GM21367 (cell line): ENCODE results near the gene CAPN3.

ENCODE experiments used
- ATAC-seq: cut with Tn5 transposase; IDR thresholded peaks from one replicate; pipeline ENCODE4 v1.9.1; 2021; ENCODE audit not compliant: unreplicated experiment

CAPN3 gene

DNA sequence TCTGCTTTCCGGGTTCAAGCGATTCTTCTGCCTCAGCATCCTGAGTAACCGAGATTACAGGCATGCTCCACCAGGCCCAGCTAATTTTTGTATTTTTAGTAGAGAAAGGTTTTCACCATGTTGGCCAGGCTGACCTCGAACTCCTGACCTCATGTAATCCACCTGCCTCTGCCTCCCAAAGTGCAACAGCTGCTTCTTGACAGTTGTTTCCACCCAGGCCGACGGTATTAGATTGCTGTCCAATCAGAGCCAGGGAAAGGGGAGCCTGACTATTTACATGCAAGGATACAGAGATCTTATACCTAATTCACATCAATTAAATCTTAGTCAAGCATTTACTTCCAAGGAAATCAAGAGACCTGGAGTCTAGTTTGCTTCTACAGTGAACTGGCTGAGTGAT is 4.0 kb upstream of the CAPN3 start:
- ATAC-seq, result no peak

DNA sequence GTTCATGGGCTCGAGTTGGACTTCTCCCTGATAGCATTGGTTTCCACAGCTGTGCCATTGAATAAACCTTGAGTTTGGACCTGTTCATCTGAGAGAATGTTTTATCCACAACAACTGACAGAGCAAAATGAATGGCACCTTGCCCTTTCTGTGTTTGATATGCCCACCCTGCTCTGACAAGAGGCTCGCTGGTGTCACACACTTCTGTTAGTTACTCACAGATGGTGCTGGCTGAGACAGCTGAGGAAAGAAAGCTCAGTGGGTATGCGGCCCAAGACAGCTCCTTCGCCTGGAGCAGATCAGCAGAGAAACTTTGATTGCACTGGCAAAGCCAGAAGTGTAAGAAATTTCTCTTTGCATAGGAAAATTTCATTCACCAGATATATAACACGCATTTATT is 2.5 kb upstream of the CAPN3 start:
- no peak for ATAC-seq

DNA sequence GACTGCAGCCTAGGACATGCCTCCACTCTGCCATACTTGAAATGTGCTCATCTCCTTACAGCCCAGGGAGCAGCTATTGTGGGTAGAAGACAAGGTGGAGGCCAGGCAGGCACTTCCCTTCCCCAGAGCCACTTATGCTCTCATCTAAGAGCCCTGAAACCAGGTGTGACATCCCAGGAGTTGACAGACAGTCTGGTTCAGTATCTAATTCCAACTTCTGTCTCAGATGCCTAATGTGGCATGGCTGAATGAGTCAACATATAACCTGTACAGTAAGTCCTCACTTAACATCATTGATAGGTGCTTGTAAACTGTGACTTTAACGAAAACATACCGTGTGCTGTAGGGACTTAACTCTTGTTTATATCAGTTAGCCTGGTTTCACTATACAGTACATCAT is 1.2 kb upstream of the CAPN3 start:
- ATAC-seq, result no peak

DNA sequence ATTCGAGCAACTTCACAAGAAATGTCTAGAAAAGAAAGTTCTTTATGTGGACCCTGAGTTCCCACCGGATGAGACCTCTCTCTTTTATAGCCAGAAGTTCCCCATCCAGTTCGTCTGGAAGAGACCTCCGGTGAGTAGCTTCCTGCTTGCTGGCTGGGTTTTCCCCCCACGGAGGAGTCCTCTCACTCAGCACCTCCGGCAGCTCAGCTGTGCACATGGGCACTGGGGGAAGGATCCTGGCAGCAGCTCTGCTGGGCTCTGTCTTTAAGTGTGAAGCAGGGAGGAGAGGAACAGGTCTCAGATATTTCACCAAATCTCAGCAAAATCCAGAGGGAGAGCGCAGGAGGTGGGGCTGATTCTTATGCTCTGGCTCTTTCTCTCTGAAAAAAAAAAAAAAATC is 684 bp downstream of the CAPN3 start:
- no peak for ATAC-seq

DNA sequence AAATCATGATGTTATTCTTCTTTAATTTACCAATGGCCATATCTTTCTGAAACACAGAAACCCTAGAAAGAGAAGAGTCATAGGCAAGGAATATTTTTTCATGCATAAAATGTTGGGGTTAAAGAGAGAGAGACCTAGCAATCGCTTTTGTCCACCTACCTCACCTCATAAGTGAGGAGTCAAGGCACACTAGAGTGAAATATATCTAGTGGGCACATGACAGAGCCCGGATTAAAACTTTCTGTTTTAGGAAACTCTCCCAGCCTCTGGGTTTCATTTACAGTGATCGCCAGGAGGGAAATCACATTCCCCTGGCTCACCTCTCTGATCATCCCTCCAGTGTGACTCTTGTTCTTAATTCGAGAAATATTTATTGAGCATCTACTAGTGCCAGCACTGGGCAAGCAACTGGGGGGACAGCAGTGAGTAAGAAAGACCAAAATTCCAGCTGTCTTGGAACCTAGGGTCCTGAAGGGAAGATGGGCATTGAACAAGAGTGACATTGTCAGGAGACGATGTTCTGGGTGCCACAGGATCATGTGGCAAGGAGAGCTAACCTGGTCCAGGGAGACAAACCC is 1.3 kb downstream of the CAPN3 start:
- ATAC-seq, result no peak

DNA sequence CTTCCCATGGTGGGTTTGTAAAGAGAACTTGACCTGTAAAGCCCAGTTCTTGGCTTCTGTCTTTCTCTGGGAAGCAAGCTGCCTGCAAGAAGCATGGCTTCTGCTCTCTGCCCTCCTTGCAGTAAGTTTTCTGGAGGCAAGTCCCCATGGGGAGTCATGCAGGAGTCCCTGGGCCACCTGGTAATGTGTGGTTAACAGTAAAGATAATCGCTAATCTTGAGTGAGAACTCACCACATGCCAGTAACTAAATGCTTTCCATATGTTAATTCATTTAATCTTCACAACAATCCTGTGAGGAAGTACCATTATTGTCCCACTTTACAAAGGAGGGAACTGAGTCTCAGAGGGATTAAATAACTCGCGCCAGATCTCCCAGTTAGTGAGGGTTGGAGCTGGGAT is 4.2 kb downstream of the CAPN3 start:
- no peak for ATAC-seq

DNA sequence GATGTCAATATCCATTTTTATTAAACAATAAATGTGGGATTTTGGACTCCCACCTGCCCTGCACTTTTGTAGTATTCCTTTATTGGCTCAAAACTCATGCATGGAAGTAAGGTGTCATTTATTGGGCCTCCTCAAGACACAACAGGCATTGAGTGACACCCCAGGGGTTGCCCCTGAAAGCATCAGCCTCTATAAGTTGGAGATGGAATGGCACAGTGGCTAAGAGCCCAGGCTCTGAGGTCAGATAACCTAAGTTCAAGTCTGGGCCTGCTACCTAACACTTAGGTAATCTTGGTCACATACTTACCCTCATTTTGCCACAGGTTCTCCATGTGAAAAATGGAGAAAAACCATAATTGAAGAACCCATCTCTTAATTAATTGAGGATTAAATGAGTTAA is 4.6 kb downstream of the CAPN3 start:
- no peak for ATAC-seq

DNA sequence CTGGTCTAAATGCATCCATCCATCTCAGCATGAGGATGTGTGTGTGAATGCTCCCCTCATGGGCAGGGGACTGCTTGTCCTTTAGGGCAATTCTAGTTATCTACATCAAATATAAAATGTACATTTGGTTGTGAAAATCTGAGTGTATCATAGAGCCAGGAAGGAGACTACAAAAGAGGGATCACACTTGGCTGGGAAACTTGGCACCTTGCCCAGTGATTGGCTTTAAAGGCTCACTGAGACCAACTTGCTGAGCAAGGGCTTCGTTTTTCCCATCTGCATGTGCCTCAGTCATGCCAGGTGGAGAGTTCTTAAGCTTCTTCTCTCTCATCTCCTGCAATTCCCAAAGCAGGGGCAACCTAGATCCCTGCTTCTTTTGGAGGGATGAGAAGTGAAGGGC is 5.2 kb downstream of the CAPN3 start:
- no peak for ATAC-seq

DNA sequence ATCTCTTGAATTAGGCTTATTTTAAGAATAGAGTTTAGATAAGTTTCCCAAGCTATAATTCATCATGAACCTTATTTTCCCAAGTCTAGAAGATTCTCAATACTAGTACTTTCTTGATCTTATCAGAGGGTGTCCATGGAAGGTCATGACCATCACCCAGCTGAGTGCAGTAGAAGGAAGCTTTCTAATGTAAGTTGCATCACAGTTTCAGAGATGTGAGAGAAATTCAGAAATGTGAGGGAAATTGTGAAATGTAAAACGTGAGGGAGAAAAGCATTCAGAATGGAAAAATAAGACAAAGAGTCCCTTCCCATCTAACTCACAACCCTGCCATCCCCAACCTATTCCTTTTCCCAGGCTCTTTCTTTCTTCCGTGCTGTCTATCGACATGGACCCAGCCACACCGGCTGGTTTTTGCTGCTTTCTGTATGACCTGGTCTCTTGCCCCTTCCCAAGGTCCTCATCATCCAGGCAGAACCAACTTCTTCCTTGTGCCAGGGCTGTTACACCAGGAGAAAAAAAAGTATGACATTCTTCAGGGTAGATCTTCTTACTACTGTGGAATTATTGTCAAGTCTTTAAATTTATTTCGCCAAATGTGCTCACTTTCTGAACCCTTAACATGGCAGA is 6.7 kb downstream of the CAPN3 start:
- ATAC-seq, result no peak

DNA sequence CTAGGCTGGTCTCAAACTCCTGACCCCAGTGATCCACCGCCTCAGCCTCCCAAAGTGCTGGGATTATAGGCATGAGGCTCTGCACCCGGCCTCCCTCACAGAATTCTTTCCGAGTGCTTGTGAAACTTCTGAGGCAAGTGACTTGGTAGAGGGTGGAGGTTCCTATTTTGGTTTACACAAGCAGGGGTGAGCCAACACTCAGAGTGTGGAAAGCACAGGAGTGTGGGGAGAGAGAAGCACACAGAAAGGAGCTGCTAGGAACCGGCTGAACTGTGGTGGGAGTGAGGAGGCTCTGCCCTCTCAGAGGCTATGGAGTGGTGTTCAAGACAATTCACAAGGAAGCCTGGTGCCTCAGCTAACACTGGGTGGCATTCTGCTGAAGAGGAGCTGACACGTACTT is 7.7 kb downstream of the CAPN3 start:
- no peak for ATAC-seq

DNA sequence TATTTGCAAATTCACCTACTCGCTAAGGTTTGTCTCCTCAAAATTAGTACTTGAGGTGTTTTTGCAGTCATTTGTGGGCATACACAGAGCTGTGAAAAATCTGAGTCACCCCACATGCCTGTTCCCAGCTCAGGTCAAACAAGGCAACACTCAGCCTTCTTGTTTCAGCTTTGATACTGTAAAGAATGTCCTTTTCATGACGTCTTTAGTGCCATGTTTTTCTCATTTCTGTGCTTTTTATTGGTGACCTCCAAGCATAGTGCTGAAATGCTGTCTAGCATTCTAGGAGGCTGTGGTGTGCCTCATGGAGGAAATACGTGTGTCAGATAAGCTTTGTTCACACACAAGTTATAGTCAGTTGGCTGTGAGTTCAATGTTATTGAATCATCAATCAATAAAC is 8.8 kb downstream of the CAPN3 start:
- ATAC-seq, result no peak

DNA sequence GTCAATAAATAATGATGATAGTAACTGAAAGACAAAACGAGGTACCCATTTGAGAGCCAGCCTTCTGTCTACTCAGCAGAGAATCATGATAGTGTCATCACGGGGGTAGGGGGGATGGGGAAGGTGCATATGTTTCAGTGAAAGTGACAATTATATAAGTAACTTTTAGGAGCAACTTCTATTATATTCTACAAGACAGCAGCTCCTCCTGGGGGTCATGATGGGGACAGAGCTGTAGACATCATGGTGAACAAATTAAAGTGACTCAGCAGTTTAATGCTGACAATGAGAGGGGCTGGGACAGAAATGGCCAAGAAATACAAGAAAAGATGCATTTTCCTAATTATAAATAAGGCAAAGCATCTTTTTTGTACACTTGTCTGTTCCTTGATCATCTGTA is 11.8 kb downstream of the CAPN3 start:
- ATAC-seq, result no peak

DNA sequence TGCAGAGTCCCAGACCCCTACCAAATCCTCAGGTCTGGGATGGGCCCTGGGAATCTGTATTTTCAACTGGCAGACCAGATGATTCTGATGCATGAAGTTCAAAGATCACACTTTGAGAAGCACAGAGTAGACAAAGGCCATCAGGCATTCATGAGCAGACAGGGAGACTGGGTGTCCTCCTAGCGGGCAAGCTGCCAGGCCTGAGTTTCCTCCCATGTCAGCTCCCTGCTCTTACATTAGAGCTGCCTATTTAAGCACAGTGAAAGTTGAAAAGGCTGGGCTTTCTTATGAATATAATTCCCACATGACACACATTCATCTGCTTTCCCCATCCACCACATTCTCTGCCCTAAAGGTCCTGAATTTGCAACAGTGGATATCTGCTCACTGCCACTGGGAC is 14.0 kb downstream of the CAPN3 start:
- ATAC-seq, result no peak

DNA sequence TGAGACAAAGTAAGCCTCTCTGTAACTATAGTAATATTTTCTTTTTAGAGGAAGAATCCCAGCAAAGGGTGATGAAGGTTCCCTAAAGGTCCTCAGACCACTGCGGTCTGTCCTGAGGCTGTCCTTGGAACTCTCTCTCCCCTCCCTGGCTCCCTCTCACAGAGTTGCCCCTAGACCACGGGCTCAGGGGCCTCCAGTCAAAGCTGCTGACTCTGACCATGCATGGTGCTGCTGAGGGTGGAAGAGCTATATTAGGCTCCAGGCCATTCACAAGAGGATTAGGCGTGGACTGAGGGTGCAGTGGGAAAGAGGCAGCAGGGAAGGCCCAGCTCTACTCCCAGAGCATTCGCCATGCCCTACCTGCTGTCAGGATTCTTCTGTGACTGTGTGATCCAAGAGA is 14.6 kb downstream of the CAPN3 start:
- ATAC-seq, result no peak

DNA sequence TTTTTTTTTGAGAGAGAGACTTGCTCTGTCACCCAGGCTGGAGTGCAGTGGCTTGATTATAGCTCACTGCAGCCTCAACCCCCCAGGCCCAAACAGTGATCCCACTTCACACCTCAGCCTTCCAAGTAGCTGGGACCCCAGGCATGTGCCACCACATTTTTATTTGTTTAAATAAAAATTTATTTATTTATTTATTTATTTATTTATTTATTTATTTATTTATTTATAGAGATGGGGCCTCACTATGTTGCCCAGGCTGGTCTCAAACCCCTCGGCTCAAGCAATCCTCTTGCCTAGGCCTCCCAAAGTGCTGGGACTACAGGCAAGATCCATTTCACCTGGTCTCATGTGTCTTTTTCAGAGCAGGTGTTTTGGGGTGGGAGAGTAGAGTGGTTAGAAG is 15.5 kb downstream of the CAPN3 start:
- no peak for ATAC-seq

DNA sequence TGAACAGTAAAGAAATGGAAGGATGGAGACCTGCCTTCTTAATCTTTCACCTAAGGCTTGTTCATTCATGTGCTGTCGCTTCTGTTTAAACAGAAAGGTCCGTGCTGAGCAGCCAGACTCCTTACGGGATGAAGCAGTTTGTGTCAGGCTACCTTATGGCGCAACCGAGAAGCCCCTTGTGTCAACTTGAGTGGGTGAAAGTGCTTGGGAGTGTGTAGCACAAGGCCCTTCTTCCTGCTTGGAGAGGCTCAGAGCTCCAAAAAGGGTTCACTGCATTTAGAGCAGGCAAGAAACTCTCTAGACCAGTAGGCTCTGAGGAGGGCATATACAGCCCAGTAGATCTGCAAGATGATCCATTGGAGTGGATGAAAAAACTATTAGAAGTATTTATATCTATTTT is 16.0 kb downstream of the CAPN3 start:
- no peak for ATAC-seq

DNA sequence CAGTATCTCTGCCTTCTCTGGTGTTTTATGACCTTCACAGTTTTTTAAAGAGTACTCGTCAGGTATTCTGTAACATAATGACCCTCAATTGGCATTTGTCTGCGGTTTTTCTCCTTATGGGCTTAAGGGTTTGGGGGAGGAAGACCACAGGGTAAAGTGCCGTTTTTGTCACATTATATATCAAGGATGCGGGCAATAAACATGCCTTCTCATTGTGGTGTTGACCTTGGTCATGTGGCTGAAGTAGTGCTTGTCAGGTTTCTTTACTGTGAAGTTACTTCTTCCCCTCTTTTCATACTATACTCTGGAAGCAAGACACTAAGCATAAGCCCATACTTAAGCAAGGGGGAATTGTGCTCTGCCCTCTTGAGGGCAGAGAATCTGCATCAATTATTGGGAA is 16.6 kb downstream of the CAPN3 start:
- ATAC-seq, result no peak

DNA sequence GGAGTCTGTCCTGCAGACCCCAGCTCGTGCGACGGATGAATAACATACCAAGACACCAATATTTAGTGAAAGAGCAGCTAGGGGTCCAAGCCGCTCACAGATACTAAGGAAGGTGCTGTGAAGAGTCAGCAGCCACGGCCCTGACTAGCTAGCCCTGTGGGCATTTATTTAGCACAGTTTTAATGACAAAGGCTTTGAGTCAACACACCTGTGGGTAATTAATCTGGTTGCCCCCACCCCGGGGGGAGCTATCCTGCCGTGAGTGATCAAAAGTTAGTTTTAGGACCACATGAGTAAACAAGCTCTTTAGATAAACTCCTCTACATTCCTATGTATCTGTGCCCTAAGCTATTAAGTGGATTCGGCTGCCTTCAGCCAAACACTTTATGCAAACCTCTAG is 18.7 kb downstream of the CAPN3 start:
- no peak for ATAC-seq

DNA sequence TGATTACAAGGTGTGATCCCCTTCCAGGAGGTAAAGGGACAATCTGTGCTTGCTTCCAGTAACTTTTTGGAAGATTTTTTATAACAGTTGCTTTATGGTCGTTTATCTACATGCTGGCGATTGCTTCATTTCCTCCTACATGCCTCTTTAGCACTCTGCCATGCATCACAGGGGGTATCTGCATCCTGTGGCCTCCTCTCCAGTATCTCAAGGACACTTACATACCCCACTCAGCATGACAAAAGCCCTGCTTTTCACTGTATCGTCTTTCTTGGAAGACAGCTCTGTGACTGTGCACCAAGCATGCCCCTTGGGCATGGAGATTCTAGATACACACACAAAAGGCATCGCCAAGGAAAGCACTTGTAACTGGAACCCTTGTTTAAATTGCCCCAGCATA is 25.3 kb downstream of the CAPN3 start:
- ATAC-seq, result no peak

DNA sequence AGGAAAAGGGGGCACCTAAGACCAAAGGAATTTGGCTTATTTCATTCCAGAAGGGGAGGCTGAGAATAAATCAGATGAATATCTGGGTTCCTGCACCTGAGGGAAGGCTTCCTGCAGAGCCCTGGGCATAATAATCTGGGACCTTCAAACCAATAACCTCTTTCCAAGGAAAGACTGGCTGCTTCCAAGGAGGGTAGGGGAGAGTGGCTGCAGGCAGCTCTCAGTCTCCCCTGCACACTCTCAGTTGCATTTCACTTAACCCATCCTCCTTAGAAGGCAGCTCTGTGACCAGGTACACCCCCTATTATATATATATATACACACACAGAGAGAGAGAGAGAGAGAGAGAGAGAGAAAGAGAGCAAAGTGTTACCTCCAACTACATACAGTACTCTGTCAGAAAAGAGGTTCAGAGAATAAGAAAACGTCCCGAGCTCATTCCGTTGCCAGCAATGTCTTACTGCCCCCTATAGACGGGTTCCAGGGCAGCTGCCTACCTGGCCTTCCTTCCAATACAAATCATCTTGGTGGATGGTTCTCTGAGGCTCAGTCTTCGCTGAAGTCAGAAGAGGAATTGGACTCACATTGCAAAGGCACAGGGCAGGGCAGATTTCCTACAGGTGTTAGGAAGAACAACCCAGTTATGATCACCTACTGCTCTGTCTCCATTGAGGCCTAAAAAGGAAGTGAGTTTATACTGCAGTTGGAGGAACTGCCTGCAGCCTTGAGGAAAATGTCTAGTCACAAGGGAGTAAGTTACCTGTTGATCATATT is 26.1 kb downstream of the CAPN3 start:
- no peak for ATAC-seq

DNA sequence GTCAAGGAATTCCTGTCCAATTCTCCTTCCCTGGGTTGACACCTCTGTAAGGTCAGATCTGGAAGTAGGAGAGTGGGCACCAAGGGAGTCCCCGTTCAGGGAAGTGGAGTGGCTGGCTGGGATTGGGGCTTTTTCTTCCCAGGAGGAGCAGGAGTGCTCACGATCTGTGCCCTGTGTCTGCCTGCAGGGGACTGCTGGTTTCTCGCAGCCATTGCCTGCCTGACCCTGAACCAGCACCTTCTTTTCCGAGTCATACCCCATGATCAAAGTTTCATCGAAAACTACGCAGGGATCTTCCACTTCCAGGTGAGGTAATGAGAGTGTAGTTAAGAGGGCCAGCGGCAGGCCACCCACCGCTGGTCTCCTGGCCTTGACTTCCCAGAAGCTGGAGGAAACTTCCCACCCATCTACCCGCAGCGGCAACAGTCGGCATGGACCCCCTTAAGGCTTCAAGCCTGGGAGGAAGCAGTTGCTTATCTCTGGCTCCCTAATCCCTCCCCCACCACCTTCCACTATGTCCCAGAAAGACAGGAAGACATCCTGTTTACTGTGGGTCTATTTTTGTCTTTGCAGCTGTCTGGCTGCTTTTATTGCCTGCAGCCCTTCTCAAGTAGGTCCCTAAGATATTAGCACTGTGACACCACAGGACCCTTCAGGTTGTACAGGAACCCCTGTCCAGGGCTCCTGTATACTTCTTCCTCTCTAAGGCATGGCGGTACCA is 26.8 kb downstream of the CAPN3 start:
- no peak for ATAC-seq

DNA sequence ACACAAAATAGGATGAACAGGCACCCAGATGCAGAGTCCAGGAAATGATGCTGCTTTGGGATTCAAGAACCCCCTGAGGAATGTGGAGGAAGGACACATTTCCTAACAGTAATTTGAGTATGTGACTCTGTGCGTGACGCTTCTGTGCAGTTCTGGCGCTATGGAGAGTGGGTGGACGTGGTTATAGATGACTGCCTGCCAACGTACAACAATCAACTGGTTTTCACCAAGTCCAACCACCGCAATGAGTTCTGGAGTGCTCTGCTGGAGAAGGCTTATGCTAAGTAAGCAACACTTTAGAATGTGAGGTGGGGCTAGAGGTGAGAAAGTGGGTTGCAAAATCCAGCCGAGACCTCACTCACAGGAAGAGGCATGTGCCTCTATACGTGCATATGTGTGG is 28.3 kb downstream of the CAPN3 start:
- no peak for ATAC-seq
